ENCODE results near the gene TAS2R19.
"Not testable (repeated sequence)": the region's sequence is repeated elsewhere in the genome, so short reads cannot be mapped to it uniquely, and the experiment has no call there.

The TAS2R19 gene

DNA sequence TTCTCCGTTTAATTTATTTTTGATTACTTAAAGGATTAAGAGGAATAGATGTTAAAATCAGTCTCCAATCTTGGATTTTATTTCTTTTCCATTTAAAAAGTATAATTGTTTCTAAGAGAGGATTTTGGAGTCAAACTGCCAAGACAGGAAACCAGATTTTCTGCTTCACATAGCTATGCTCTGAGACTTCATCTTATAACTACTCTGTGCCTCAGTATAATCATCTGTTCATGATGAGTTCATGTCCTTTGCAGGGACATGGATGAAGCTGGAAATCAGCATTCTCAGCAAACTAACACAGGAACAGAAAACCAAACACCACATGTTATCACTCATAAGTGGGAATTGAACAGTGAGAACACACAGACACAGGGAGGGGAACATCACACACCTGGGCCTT is 17.7 kb upstream of the TAS2R19 start:
- H3K27me3 ChIP-seq (ENCODE audit: insufficient read depth, low read length, poor library complexity), result no peaks in the 10 kb centered on the region
- H3K79me1 ChIP-seq (ENCODE audit: low read length), result no peaks in the 10 kb centered on the region
- H2AK5ac ChIP-seq (ENCODE audit: low read length), result no peak overlapping the region
- no CpG with 5 or more reads among the region's 1 CpG for WGBS (ENCODE audit: extremely low coverage, insufficient coverage, low lambda C conversion rate)
- no peak overlapping the region for H2BK15ac ChIP-seq (replicated peaks; ENCODE audit: low read depth)
- no peak overlapping the region for H2BK5ac ChIP-seq (ENCODE audit: low read length)
- H3K4me1 ChIP-seq (ENCODE audit: control insufficient read depth, low read depth, low read length), result no peaks in the 10 kb centered on the region
- no peak overlapping the region for H3K4me2 ChIP-seq (ENCODE audit: low read length)
- no peak overlapping the region for H3K9ac ChIP-seq (ENCODE audit: low read length)
- no peaks in the 10 kb centered on the region for H3K36me3 ChIP-seq (ENCODE audit: control insufficient read depth, insufficient read depth, low read length)
- H3K4me3 ChIP-seq (ENCODE audit: low read length), result no peak overlapping the region
- DNase-seq, result no peak
- H4K5ac ChIP-seq (ENCODE audit: low read length), result no peak overlapping the region
- no peak overlapping the region for H3K4ac ChIP-seq (ENCODE audit: low read depth, low read length)
- H4K8ac ChIP-seq (ENCODE audit: low read depth, low read length), result no peak overlapping the region
- H3K56ac ChIP-seq (ENCODE audit: low read length), result no peak overlapping the region
- H3K79me2 ChIP-seq (ENCODE audit: control insufficient read depth, insufficient read depth, low read length), result no peaks in the 10 kb centered on the region
- H3K18ac ChIP-seq (ENCODE audit: low read length), result no peak overlapping the region
- no peak overlapping the region for H3K27ac ChIP-seq (ENCODE audit: low read depth, low read length)
- H3K23ac ChIP-seq (ENCODE audit: low read length), result no peak overlapping the region
- no peak overlapping the region for H2BK120ac ChIP-seq (ENCODE audit: low read depth, low read length)

DNA sequence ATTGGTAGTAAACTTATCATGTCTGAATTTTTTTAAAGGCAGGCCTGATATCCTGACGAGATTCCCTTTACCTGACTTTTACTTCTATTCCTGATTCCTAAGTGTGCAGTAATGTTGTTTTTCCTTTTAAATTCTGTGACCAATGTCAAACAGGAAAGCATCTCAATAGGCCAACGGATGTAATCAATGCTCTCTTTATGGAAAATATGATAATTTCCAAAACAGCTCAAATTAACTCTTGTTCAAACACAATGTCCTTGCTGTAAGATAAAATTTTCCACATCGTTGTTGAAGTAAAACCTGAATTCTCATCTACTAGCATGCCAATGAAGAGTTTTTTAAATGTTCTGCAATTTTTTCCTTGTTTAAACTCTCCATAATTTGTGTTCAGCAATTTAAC is 16.8 kb upstream of the TAS2R19 start:
- no peak overlapping the region for H2BK120ac ChIP-seq (ENCODE audit: low read depth, low read length)
- no peak overlapping the region for H3K4ac ChIP-seq (ENCODE audit: low read depth, low read length)
- no peaks in the 10 kb centered on the region for H3K79me1 ChIP-seq (ENCODE audit: low read length)
- DNase-seq, result no peak
- no peak overlapping the region for H4K8ac ChIP-seq (ENCODE audit: low read depth, low read length)
- H3K4me3 ChIP-seq (ENCODE audit: low read length), result no peak overlapping the region
- no peak overlapping the region for H3K4me2 ChIP-seq (ENCODE audit: low read length)
- H3K23ac ChIP-seq (ENCODE audit: low read length), result no peak overlapping the region
- no peak overlapping the region for H3K56ac ChIP-seq (ENCODE audit: low read length)
- H2BK15ac ChIP-seq (replicated peaks; ENCODE audit: low read depth), result no peak overlapping the region
- H3K79me2 ChIP-seq (ENCODE audit: control insufficient read depth, insufficient read depth, low read length), result no peaks in the 10 kb centered on the region
- H2AK5ac ChIP-seq (ENCODE audit: low read length), result no peak overlapping the region
- H3K27ac ChIP-seq (ENCODE audit: low read depth, low read length), result no peak overlapping the region
- H3K9ac ChIP-seq (ENCODE audit: low read length), result no peak overlapping the region
- no peaks in the 10 kb centered on the region for H3K27me3 ChIP-seq (ENCODE audit: insufficient read depth, low read length, poor library complexity)
- H3K36me3 ChIP-seq (ENCODE audit: control insufficient read depth, insufficient read depth, low read length), result no peaks in the 10 kb centered on the region
- no peak overlapping the region for H4K5ac ChIP-seq (ENCODE audit: low read length)
- no peak overlapping the region for H3K18ac ChIP-seq (ENCODE audit: low read length)
- H3K4me1 ChIP-seq (ENCODE audit: control insufficient read depth, low read depth, low read length), result no peaks in the 10 kb centered on the region
- H2BK5ac ChIP-seq (ENCODE audit: low read length), result no peak overlapping the region
- WGBS (ENCODE audit: extremely low coverage, insufficient coverage, low lambda C conversion rate), result no CpG with 5 or more reads among the region's 3 CpGs

DNA sequence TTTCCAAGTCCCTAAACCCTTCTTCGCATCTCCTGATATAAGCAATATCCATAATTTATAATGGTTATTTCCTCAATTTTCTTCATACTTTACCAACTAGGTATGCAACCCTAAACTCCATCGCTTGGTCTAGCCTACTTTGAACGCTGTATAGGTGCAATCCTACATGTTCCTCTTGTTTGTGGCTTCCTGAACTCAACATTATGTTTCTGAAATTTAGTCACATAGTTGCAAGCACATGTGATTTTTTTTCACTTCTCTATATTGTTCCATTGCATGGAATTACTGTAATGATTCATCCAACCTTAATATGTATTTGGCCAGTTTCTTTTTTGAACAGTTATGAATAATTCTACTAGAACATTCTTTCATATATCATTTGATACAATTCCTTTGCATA is 11.5 kb upstream of the TAS2R19 start:
- H3K27ac ChIP-seq (ENCODE audit: low read depth, low read length); H3K18ac ChIP-seq (ENCODE audit: low read length); H3K79me1 ChIP-seq (ENCODE audit: low read length); H2BK120ac ChIP-seq (ENCODE audit: low read depth, low read length); H3K23ac ChIP-seq (ENCODE audit: low read length); H3K79me2 ChIP-seq (ENCODE audit: control insufficient read depth, insufficient read depth, low read length); H4K5ac ChIP-seq (ENCODE audit: low read length); H3K56ac ChIP-seq (ENCODE audit: low read length); H2BK5ac ChIP-seq (ENCODE audit: low read length); H2AK5ac ChIP-seq (ENCODE audit: low read length); DNase-seq; H4K8ac ChIP-seq (ENCODE audit: low read depth, low read length); H3K4me2 ChIP-seq (ENCODE audit: low read length); H2BK15ac ChIP-seq (replicated peaks; ENCODE audit: low read depth); H3K4me3 ChIP-seq (ENCODE audit: low read length); H3K27me3 ChIP-seq (ENCODE audit: insufficient read depth, low read length, poor library complexity); H3K4ac ChIP-seq (ENCODE audit: low read depth, low read length); H3K36me3 ChIP-seq (ENCODE audit: control insufficient read depth, insufficient read depth, low read length); H3K4me1 ChIP-seq (ENCODE audit: control insufficient read depth, low read depth, low read length); H3K9ac ChIP-seq (ENCODE audit: low read length): not testable (repeated sequence)
- WGBS (ENCODE audit: extremely low coverage, insufficient coverage, low lambda C conversion rate), result no CpG with 5 or more reads among the region's 3 CpGs

DNA sequence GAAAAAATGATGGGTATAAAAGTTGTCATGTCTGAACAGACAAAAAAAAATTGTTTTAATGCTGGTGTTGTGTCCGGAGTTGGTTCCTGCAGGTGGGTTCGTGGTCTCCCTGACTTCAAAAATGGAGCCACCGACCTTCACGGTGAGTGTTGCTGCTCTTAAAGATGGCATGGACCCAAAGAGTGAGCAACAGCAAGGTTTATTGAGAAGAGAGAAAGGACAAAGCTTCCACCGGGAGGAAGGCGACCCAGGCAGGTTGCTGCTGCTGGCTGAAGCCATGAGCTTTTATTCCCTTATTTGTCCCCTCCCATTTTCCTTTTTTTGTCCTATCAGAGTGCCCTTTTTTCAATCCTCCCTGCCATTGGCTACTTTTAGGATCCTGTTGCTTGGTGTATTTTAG is 8.9 kb upstream of the TAS2R19 start, which contains the start of gene TAS2R31:
Gene TAS2R31, minus strand, starts transcription at position 101 of the 400 bp plus-strand sequence. Its CDS starts 72 bp downstream, at position 29.
- no peak within 1 kb of the TSS for H2BK5ac ChIP-seq (ENCODE audit: low read length)
- no peaks in the 10 kb centered on the region for H3K79me2 ChIP-seq (ENCODE audit: control insufficient read depth, insufficient read depth, low read length)
- no peaks in the 10 kb centered on the region for H3K36me3 ChIP-seq (ENCODE audit: control insufficient read depth, insufficient read depth, low read length)
- H2BK120ac ChIP-seq (ENCODE audit: low read depth, low read length), result no peak within 1 kb of the TSS
- H3K4me3 ChIP-seq (ENCODE audit: low read length), result no peak within 1 kb of the TSS
- H4K8ac ChIP-seq (ENCODE audit: low read depth, low read length), result no peak within 1 kb of the TSS
- no peak within 1 kb of the TSS for H2BK15ac ChIP-seq (replicated peaks; ENCODE audit: low read depth)
- no peak within 1 kb of the TSS for H3K56ac ChIP-seq (ENCODE audit: low read length)
- whole genome bisulfite sequencing (ENCODE audit: extremely low coverage, insufficient coverage, low lambda C conversion rate), result no CpG with 5 or more reads among the region's 6 CpGs
- H3K9ac ChIP-seq (ENCODE audit: low read length), result no peak within 1 kb of the TSS
- no peak within 1 kb of the TSS for H3K23ac ChIP-seq (ENCODE audit: low read length)
- H3K4ac ChIP-seq (ENCODE audit: low read depth, low read length), result no peak within 1 kb of the TSS
- no peak within 1 kb of the TSS for H4K5ac ChIP-seq (ENCODE audit: low read length)
- H3K79me1 ChIP-seq (ENCODE audit: low read length), result no peaks in the 10 kb centered on the region
- H3K4me2 ChIP-seq (ENCODE audit: low read length), result no peak within 1 kb of the TSS
- no peak for DNase-seq
- H3K27me3 ChIP-seq (ENCODE audit: insufficient read depth, low read length, poor library complexity), result no peaks in the 10 kb centered on the region
- H3K27ac ChIP-seq (ENCODE audit: low read depth, low read length), result no peak within 1 kb of the TSS
- H3K4me1 ChIP-seq (ENCODE audit: control insufficient read depth, low read depth, low read length), result no peaks in the 10 kb centered on the region
- H2AK5ac ChIP-seq (ENCODE audit: low read length), result no peak within 1 kb of the TSS
- H3K18ac ChIP-seq (ENCODE audit: low read length), result no peak within 1 kb of the TSS

DNA sequence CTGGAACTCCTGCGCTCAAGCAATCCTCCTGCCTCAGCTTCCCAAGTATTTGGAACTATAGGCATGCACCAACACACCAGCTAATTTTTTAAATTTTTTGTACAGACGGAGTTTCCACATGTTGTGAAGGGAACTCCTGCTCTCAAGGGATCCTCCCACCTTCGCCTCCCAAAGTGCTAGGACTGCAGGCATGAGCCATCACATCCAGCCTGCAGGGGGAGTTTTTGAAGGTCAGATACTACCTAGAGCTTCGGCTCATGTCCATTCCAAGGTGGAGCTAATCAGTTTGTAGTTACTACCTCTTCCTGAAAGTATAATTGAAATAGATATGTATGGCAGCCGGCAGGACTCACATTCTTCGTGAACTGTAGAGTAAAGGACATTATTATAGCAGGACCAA is 3.7 kb upstream of the TAS2R19 start:
- no peak overlapping the region for H3K27ac ChIP-seq (ENCODE audit: low read depth, low read length)
- peak; percentile 77 for DNase-seq
- no peak overlapping the region for H3K4me2 ChIP-seq (ENCODE audit: low read length)
- no peak overlapping the region for H3K18ac ChIP-seq (ENCODE audit: low read length)
- no peaks in the 10 kb centered on the region for H3K79me1 ChIP-seq (ENCODE audit: low read length)
- H3K23ac ChIP-seq (ENCODE audit: low read length), result no peak overlapping the region
- H3K36me3 ChIP-seq (ENCODE audit: control insufficient read depth, insufficient read depth, low read length), result peaks cover 1% of the 10 kb centered on the region
- no peak overlapping the region for H2BK15ac ChIP-seq (replicated peaks; ENCODE audit: low read depth)
- no peaks in the 10 kb centered on the region for H3K79me2 ChIP-seq (ENCODE audit: control insufficient read depth, insufficient read depth, low read length)
- no CpG with 5 or more reads among the region's 6 CpGs for WGBS (ENCODE audit: extremely low coverage, insufficient coverage, low lambda C conversion rate)
- H2BK120ac ChIP-seq (ENCODE audit: low read depth, low read length), result no peak overlapping the region
- H2AK5ac ChIP-seq (ENCODE audit: low read length), result no peak overlapping the region
- H3K56ac ChIP-seq (ENCODE audit: low read length), result no peak overlapping the region
- no peak overlapping the region for H3K4me3 ChIP-seq (ENCODE audit: low read length)
- no peaks in the 10 kb centered on the region for H3K4me1 ChIP-seq (ENCODE audit: control insufficient read depth, low read depth, low read length)
- H3K4ac ChIP-seq (ENCODE audit: low read depth, low read length), result no peak overlapping the region
- H3K27me3 ChIP-seq (ENCODE audit: insufficient read depth, low read length, poor library complexity), result no peaks in the 10 kb centered on the region
- no peak overlapping the region for H2BK5ac ChIP-seq (ENCODE audit: low read length)
- H3K9ac ChIP-seq (ENCODE audit: low read length), result no peak overlapping the region
- no peak overlapping the region for H4K5ac ChIP-seq (ENCODE audit: low read length)
- no peak overlapping the region for H4K8ac ChIP-seq (ENCODE audit: low read depth, low read length)

DNA sequence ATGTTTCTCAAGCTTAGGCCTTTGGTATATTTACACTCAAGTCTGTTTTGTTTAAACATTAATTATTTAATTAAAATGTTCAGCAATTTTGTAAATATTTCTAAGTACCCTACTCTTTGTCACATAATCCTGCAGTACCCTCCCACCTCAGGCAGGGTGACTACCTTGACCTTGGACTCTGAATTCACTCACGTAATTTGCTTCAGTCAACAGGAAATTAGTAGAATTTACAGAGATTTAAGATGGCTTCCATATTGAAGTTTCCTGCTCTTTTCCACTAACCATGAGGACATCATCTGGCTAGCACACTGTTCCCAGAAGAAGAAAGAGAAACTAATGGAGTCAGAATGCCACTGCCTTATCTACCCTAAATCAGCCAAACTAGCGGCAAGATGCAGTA is 967 bp upstream of the TAS2R19 start:
- WGBS (ENCODE audit: extremely low coverage, insufficient coverage, low lambda C conversion rate), result no CpG with 5 or more reads among the region's 2 CpGs

More for the DNA sequence above, 967 bp upstream of the TAS2R19 start:
- H3K27me3 ChIP-seq (ENCODE audit: insufficient read depth, low read length, poor library complexity), result peaks cover 1% of the 10 kb centered on the region
- H3K23ac ChIP-seq (ENCODE audit: low read length), result no peak overlapping the region
- H4K5ac ChIP-seq (ENCODE audit: low read length), result no peak overlapping the region
- no peak overlapping the region for H3K27ac ChIP-seq (ENCODE audit: low read depth, low read length)
- H2BK15ac ChIP-seq (replicated peaks; ENCODE audit: low read depth), result no peak overlapping the region
- no peak overlapping the region for H3K56ac ChIP-seq (ENCODE audit: low read length)
- no peak overlapping the region for H2AK5ac ChIP-seq (ENCODE audit: low read length)
- no peak overlapping the region for H2BK120ac ChIP-seq (ENCODE audit: low read depth, low read length)
- H3K4ac ChIP-seq (ENCODE audit: low read depth, low read length), result no peak overlapping the region
- no peak for DNase-seq
- H3K79me2 ChIP-seq (ENCODE audit: control insufficient read depth, insufficient read depth, low read length), result no peaks in the 10 kb centered on the region
- peaks cover 1% of the 10 kb centered on the region for H3K36me3 ChIP-seq (ENCODE audit: control insufficient read depth, insufficient read depth, low read length)
- H3K79me1 ChIP-seq (ENCODE audit: low read length), result no peaks in the 10 kb centered on the region
- no peak overlapping the region for H3K4me2 ChIP-seq (ENCODE audit: low read length)
- H3K4me1 ChIP-seq (ENCODE audit: control insufficient read depth, low read depth, low read length), result no peaks in the 10 kb centered on the region
- no peak overlapping the region for H3K18ac ChIP-seq (ENCODE audit: low read length)
- no peak overlapping the region for H4K8ac ChIP-seq (ENCODE audit: low read depth, low read length)
- no peak overlapping the region for H3K9ac ChIP-seq (ENCODE audit: low read length)
- H2BK5ac ChIP-seq (ENCODE audit: low read length), result no peak overlapping the region
- no peak overlapping the region for H3K4me3 ChIP-seq (ENCODE audit: low read length)

Measured in mesendoderm (in vitro differentiated cells).